22Rv1 (cell line): Measurements from ENCODE around the gene BCL6.

Experiments used
- ZFX ChIP-seq: fragments of 450-650 bp; IDR thresholded peaks from 2 replicates; pipeline ENCODE4 v1.6.1; 2017; ENCODE audit warnings: antibody characterized with exemption, borderline replicate concordance
- TF ChIP-seq, protein P1 (sequence below): fragments of 450-650 bp; IDR thresholded peaks from 2 replicates; pipeline ENCODE4 v1.5.1; 2017; ENCODE audit warnings: mild to moderate bottlenecking

- TF ChIP-seq, protein P1, sequence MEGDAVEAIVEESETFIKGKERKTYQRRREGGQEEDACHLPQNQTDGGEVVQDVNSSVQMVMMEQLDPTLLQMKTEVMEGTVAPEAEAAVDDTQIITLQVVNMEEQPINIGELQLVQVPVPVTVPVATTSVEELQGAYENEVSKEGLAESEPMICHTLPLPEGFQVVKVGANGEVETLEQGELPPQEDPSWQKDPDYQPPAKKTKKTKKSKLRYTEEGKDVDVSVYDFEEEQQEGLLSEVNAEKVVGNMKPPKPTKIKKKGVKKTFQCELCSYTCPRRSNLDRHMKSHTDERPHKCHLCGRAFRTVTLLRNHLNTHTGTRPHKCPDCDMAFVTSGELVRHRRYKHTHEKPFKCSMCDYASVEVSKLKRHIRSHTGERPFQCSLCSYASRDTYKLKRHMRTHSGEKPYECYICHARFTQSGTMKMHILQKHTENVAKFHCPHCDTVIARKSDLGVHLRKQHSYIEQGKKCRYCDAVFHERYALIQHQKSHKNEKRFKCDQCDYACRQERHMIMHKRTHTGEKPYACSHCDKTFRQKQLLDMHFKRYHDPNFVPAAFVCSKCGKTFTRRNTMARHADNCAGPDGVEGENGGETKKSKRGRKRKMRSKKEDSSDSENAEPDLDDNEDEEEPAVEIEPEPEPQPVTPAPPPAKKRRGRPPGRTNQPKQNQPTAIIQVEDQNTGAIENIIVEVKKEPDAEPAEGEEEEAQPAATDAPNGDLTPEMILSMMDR, result no peak
- TF ChIP-seq ZFX, result no peak
These were observed 7.7 kb downstream of the BCL6 start for GRCh38 chr3:187737368-187738070.
